Transverse colon (tissue), 4 donors: Measurements from ENCODE around the gene MRPS31.

Source experiments
- EP300 ChIP-seq: sonication (generic); formaldehyde crosslinking; IDR thresholded peaks from one replicate; pipeline ENCODE4 v1.6.1; 2017; ENCODE audit warnings: antibody characterized with exemption, low read depth
- POLR2A ChIP-seq: fragments of 450-650 bp; IDR thresholded peaks from one replicate; pipeline ENCODE4 v1.6.1; 2016; ENCODE audit warnings: antibody characterized with exemption, mild to moderate bottlenecking, moderate library complexity
- POLR2AphosphoS5 ChIP-seq, 3 donors: sonication (generic); formaldehyde crosslinking; IDR thresholded peaks; one replicate each; pipeline ENCODE4 v1.6.1; 2016; ENCODE audit warnings: antibody characterized with exemption in 3 of 3
- TF ChIP-seq, protein P1 (sequence below), 5 experiments: fragments of 200-600 bp in 3 of 5; fragments of 450-650 bp in 2 of 5; sonication (generic) in 3 of 5; IDR thresholded peaks; 1 replicate in 2 of 5; 2 replicates in 3 of 5; pipeline ENCODE4 v1.5.1; 2016 to 2017; ENCODE audit warnings: antibody characterized with exemption in 5 of 5, inconsistent platforms in 3 of 5, mild to moderate bottlenecking in 2 of 5, moderate library complexity in 1 of 5

DNA sequence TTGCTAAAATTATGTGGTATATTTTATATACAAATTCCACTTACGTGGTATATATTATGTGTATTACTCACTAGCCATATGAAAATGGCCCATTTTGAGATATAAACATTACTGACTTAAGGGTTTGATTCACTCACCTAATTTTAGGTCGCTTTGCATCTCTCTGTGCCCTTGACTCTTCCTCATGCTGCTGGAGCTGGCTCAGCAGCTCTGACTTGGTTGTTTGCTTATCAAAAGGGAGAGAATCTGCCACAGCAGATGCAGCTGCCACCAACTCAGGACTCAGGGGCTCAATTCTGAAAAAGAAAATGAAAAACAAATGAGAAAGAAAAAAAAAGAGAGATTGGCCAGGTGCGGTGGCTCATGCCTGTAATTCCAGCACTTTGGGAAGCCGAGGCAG is 12.2 kb downstream of the MRPS31 start:
- TF ChIP-seq, protein P1, sequence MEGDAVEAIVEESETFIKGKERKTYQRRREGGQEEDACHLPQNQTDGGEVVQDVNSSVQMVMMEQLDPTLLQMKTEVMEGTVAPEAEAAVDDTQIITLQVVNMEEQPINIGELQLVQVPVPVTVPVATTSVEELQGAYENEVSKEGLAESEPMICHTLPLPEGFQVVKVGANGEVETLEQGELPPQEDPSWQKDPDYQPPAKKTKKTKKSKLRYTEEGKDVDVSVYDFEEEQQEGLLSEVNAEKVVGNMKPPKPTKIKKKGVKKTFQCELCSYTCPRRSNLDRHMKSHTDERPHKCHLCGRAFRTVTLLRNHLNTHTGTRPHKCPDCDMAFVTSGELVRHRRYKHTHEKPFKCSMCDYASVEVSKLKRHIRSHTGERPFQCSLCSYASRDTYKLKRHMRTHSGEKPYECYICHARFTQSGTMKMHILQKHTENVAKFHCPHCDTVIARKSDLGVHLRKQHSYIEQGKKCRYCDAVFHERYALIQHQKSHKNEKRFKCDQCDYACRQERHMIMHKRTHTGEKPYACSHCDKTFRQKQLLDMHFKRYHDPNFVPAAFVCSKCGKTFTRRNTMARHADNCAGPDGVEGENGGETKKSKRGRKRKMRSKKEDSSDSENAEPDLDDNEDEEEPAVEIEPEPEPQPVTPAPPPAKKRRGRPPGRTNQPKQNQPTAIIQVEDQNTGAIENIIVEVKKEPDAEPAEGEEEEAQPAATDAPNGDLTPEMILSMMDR (IDR thresholded peaks at IDR 0.05): no peak
- TF ChIP-seq EP300 (no peak), POLR2AphosphoS5 (IDR thresholded peaks at IDR 0.05) (no peak), POLR2A (no peak)
